Measurements from ENCODE around the gene HS3ST3B1. TPM values are rescaled to one million over a fixed set of nuclear protein-coding genes. Genes with fewer than 3 reads are reported as not detected.

The HS3ST3B1 gene
- total RNA-seq, 1 donor, result 4.6 TPM

DNA sequence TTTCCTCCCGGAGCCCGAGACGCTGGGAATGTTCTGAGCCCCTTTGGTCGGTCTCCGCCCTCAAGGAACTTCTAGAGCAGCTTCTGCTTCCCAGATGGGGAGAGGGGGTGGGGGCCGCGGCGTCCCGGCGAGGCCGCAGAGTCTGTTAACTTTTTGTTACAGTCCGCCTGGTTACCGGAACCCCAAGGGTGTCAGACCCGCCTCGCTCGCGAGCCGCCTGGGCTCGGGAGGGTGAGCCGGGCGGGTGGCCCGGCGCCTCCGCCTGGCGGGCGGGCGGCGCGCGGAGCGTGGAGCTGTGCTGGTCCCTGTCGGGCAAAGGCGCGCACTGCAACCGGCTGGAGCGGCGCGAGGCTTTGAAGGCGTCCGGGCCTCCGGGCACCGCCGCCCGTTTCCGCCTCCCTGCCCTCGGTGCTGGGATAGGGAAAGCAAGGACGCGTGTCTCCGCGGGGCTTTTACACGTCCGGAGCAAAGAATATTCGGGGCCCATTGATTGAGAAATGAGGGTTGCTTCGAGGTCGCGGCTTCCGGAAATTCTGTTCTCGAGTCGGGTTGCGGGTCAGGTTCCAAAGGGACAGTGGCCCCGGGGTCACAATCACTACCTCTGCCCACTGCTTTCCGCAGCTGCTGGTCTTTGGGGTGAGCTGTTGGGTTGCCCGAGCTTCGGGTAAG lies 1.7 kb downstream of the HS3ST3B1 start:
- DNase-seq (ENCODE audit: low read depth in 2 of 3, low spot score in 2 of 3), result peak; percentile 70 to 87 (median 84)

DNA sequence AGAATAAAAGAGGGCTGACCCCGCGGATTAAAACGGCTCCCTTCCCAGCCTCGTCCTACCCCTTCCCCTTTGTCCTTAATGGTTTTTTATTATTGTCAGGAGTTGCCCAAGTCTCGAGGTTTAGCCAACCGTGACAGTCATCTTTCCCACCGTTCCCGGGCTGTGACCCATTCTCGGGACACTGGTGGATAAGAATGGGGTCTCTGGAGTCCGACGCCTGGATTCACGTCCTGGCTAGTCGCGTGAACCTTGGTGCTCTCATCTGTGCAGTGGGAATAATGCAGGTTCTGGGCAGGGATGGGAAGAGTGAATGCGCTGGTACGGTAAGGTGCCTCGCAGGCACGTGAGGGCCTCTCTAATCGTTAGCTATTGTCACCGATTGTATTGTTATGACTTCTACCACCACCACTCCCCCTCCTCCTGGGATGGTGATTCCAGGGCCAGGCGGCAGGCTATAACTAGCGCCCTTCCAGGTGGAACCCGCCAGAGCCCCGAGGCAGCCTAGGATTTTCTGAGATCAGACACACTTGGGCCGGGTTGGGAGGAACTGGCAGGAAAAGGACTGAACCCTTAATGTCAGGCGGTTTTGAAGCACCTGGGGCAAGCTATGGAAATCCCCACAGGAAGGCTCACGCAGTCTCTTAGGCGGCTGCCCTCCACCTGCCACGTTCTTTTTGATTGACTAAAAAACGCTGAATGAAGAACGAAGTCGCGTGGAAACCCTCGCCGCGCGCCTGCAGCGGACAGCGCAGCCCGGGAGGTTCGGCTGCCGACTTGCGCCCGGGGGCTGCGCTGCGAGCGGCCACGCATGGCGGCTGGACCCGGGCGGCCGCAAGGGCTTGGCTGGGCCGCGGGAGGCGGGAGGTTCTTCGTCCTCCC lies 2.7 kb downstream of the HS3ST3B1 start:
- DNase-seq (ENCODE audit: low read depth in 2 of 3, low spot score in 2 of 3), result no peak

DNA sequence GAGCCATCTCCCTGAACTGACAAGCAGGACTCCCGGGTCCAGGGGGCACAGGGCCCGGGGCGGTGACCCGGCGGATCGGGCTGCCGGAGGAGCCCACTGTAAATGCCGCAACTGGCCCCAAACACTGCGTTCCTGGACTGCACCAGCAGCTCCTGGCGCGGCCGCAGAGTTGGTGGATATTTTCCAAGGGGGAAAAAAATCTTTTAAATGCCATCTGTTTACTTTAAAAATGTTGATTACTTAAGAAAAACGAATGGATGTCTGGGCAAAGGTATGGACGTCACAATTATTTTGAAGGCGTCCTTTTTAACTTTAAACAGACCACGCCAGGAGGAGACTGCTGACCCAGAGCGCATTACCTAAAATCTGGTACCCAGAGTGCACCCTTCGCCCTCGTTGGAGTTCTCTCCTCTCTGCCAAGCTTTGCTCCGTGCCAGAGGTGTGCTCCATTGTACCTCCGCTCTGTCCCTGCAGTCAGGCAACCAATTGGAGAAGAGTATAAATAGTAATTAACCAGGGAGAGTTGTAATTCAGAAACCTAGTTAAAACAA lies 3.4 kb downstream of the HS3ST3B1 start:
- no peak for DNase-seq (ENCODE audit: low read depth in 2 of 3, low spot score in 2 of 3)

DNA sequence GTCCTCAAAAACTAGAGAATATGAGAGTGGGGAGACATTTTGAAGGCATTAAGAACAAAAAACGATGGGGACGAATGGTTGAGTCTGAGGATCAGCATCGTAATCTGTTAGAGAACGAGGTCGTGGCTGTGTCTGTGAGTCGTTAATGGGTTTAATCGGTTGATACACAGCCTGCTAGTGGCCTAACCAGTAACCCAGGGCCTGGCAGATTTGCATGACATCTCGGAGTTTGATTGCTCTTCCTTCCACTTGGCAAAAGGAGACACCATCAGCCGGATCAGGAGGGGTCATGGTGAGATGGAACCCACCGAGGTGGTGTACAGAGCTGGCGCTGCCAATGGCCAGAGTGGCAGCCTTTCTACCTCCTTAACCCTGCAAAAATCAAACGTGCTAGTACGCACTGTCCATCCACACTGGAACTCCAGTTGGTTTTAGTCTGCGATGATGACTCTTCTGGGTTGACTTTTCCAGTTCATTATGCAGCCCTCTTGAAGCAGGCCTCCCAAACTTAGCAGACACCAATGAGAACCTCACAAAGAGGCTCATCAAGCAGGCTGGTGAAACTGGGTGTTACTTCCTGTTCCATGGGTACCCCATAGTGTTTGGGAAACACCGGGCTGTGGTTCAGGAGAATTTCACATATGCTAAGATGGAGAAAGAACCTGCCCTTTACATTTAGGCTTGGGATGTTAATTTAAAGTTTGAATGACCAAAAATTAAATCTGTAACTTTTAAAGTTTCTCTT lies 4.1 kb downstream of the HS3ST3B1 start:
- DNase-seq (ENCODE audit: low read depth in 2 of 3, low spot score in 2 of 3), result no peak

DNA sequence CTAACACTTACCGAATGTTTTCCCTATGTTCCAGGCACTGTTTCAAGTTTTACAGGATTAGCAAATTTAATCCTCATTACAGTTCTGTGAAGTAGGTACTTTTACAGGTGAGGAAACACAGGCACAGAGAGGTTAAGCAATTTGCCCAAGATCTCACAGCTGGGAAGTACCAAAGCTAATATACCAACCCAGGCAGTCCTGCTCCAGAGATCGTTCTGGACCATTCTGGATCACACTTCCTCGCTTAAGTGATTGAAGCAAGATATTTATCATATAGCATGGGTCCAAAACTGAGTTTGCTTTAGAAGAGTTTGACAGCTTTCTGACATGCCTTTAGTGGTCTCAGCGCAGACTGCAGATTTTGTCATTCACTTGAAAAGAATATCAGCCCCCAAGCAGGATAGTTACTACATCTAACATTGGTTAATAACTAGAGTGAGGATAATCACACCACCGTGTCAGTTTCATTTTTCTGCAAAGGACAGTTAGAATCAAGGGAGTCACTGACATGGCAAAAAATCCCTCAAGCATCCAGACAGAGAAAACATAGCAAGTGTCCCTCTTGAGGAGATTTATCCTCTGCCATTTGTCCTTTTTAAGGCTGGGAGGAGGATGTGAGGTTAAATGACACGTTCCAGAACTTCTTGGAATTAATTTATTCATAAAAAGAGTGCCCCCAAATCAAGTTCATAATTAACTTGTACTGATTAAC lies 5.1 kb downstream of the HS3ST3B1 start:
- no peak for DNase-seq (ENCODE audit: low read depth in 2 of 3, low spot score in 2 of 3)

DNA sequence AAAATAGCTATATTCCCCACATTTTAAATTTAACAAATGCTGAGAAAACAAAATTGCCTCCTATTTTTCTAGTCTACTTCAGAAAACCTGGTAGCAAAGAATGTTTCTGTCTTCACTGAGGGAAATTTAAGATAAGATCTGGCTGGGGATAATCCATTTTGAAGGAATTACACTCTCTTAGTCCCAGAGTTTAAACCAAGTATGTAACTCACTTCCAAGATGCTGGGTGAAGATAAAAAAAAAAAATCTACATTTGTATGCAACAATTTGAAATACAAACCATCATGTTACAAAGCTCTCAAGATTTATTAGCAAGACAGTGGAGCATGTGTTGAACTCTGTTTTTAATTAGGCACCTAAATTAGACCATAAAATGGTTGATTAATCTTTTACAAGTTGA lies 5.7 kb downstream of the HS3ST3B1 start:
- no peak for DNase-seq (ENCODE audit: low read depth in 2 of 3, low spot score in 2 of 3)

DNA sequence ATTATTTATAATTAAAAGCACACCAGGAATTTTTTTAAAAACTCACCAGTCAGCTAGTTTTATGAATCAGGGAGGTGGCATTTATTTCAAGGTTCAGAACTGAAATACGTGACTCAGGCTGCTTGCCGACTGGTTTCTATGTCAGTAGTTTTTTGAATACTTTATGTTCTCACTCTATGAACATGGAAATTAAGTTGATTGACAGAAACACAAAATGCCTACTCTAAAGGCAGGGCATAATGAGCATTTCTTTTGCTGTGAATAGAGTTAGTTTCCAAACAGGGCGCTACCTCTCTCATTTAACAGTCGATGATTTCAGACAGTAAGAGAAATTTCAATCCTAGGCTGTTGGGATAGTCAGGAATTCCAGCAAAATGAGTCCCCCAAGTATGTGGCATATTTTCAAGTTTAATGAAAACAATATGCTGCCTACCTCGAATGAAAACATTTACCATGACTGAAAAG lies 6.7 kb downstream of the HS3ST3B1 start:
- DNase-seq (ENCODE audit: low read depth in 2 of 3, low spot score in 2 of 3), result no peak

DNA sequence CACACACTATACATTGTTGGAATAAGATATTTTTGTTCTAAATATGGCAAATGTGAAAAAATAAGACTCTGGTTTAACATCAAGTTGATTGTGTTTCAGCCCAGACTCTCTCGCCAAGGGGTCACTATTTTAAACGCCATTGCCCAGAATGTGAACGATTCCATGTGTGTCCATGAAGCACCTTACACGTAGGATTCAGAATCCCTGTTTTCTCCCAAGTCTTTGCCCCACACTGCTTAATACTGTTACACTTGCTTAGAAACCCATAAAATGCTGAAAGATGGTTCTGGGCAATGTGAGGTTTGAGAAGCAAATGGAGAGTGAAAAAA lies 7.7 kb downstream of the HS3ST3B1 start:
- no peak for DNase-seq (ENCODE audit: low read depth in 2 of 3, low spot score in 2 of 3)

DNA sequence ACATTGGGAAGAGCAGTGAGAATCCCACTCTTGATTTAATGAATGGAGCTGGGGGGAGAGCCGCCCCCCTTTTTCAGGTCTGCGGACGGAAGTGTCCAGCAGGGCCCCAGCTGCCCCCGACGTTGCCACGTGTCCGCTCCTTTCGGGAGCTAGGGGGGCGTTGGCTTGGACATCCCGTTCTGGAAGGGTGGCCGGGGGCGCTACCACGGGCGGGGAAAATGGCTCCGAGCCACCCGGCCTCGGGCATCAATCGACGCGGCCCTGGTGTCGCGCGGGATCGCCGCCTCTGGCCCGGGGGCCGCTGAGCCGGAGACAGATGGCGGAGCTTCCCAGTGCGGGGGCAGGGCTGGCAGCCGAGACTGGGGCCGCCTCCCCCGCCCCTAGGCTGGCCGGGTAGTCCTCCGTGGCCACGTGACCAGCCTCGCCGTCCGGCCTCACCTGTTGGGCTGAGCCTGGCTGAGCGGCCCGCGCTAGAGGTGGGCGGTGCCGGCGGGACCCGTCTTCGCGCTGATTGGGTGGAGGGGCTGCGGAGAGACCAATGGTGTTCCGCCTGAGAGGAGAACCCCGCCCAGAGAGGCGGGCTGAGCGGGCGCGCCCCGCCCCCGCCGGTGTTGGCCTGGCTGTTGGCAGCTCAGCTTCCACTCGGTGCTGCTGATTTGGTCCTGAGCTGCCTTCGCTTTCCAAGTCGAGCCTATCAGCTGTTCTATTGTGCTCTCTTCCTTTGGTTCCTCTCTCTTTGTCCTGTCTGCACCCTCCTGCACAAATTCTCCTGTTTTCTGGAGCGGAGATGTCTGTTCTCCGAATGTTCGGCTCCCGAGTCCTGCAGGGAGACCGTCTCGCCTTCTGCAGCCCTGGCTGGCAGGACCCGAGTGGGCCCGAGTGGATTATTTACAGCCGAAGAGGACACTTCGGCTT lies 8.3 kb downstream of the HS3ST3B1 start:
- peak; percentile 78 to 91 (median 87) for DNase-seq (ENCODE audit: low read depth in 2 of 3, low spot score in 2 of 3)

DNA sequence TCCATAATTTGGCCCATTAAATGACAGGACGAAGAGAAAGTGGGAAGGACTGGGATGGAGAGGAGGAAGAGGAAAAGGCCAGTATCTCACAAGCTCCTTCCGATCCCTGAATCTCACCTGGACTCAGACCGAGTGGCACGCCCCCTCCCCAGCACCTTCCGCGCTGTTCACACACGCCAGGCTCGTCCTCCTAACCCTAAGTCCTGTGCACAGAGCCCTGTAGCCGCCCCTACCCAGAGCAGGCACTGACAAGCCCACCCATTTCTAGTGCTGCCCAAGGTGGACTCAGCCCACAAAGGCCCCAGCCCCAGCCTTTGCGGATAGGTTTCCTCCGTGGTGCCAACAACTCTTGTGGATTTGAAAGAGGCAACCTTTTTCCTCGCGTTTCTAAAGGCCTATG lies 9.2 kb downstream of the HS3ST3B1 start:
- no peak for DNase-seq (ENCODE audit: low read depth in 2 of 3, low spot score in 2 of 3)

DNA sequence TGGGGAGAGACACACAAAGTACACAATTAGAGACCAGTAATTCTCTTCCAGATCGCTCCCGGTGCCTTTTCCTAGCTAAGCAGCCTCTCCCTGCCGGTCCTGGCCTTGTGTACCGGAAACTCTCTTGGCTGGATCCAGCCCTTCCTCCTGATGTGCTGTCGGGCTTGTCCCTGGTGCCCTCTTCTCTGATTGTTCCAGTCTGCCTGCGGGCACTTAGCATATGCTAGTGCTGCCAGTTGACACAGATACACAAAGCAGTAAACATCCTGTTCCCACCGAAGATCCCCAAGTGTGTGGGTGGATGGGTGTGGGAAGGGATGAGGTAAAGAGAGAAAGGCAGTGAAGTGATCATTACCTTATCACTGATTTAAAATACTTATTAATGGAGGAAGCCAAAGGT lies 9.7 kb downstream of the HS3ST3B1 start:
- no peak for DNase-seq (ENCODE audit: low read depth in 2 of 3, low spot score in 2 of 3)

DNA sequence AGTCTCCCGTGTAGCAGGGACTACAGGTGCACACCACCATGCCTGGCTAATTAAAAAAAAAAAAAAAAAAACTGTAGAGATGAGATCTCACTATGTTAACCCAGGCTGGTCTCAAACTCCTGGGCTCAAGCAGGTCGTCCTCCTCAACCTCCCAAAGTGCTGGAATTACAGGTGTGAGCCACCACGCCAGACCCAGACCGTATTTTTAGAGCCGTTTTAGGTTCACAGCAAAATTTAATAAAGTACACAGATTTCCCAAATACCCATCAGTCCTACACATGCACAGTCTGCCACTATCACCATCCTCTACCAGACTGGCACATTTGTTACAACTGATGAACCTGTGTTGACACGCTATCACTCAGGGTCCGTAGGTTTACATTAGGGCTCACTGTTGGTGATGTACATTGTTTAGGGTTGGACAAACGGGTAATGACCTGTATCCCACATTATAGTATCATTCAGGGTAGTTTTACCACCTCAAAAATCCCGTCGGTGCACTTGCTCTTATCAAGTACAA lies 10.4 kb downstream of the HS3ST3B1 start:
- DNase-seq (ENCODE audit: low read depth in 2 of 3, low spot score in 2 of 3), result no peak

DNA sequence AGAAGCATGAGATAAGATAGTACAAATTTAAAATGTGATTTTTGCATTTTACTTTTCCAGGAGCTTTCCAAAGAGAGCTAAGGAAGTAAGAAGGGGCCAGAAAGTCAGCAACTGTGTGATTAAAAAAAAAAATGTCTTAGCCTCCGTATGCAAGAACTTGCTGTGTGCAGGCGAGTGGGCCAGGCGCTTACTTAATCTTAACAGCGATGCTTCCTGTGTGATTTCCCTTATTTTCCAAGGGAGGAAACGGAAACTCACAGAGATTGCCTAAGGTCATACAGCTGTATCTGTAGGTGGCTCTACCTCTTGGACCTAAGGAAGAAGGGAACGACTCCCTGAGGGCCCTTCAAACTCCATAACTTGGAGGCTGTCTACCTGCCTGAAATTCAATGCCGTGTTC lies 11.1 kb downstream of the HS3ST3B1 start:
- DNase-seq (ENCODE audit: low read depth in 2 of 3, low spot score in 2 of 3), result no peak

DNA sequence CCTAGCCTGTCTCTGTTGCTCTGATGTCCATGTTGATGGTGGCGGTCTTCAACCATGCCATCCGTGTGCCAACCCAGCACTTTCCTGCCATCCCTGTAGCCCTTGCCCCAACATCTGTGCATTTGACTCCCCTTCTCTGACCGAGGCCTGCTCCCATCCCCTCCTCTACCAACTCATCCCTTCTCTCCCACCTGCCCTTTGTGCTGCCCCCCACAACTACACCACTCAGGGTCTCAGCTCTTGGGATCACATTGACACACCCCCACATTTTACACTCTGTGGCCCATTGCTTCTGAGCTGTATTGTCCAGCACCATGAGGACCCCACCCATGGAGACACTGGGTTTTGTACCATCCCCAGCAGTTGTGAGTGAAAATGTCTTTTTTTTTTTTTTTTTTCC lies 11.6 kb downstream of the HS3ST3B1 start:
- no peak for DNase-seq (ENCODE audit: low read depth in 2 of 3, low spot score in 2 of 3)

DNA sequence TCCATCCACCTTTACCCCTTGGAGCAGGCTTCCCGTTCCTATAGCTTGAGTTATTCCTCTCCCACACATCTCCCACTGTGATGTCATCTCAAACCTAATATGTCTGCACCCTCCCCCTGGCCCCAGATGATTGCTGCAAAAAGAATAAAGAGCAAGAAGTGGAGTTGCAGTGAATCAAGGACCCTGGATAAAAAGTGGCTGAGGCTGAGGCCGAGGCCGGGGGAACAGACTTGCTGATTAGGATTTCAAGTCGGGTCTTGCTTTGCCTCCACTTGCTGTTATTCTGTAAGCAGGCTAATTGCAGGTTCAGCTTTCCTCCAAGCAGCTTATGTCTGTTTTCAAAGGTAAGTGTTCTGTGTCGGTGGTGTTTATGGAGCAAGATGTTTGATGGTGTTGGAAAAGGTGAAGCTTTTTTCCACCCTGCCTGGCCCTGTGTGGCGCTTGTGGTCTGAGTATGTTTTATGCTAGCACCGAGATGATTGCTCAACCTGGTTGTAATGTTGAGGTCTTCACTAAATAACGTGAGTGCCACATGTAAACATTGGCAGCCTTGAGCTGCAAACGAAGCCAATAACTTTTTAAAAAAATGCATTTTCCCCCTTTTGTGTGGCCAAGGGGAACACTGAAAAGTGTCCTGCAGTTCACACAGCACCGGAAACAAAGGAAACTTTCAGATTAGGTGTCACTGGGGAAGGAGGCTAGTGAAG lies 15.4 kb downstream of the HS3ST3B1 start:
- no peak for DNase-seq (ENCODE audit: low read depth in 2 of 3, low spot score in 2 of 3)

DNA sequence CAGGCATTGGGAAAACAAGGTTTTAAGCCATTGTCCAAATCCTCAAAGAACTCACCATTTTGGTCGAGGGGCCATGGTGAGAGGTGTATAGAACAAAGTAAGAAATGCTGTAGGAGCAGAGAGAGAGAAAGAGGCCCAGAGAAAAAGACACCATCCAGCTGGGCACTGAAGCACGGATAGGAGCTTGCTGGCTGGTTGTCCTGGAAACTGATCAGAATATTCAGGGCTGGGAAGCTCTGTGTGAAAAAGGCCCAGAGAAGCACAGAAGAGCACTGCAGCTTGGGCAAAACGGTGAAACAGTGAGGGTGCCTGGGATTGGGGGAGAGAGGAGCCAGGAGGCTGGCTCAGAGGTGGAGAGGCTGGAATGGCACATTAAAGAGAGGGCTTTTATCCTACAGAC lies 16.5 kb downstream of the HS3ST3B1 start:
- no peak for DNase-seq (ENCODE audit: low read depth in 2 of 3, low spot score in 2 of 3)

DNA sequence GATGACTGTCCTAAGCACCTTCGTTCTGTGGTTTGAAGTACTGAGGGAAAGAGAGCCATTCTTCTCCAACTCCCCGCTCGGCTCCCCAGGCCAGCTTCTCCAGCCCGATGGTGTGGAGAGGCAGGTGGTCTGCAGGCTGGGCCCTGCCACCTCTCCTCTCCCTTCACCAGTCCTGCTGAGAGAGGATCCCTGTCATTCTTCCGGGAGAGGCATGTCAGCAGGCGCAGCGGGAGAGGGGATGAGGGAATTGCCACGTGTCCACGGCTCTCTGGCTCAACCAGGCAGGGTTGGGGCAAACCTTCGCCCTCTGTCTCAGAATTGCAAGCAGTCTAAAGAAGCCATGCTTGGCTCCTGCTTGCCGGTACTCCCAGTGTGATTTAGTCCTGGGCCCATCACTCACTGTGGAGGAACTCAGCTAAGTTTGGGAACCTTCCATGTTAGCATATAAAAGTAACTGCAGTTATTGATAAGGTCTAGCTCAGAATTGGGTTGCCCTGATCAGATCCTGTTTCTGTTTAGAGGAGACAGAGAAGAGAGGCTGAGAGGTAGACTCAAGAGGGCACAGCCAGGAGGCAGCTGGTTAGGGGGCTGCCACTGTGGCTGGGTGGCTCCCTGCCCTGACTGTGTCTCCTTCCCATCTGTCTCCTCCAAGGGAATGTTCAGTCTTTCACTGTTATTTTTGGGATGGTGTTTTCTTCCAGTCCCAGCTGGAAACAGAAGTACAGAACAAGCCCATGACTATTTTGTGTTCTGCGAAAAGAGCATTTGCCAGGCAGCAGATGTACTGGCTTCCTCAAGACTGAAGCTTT lies 17.4 kb downstream of the HS3ST3B1 start:
- no peak for DNase-seq (ENCODE audit: low read depth in 2 of 3, low spot score in 2 of 3)

DNA sequence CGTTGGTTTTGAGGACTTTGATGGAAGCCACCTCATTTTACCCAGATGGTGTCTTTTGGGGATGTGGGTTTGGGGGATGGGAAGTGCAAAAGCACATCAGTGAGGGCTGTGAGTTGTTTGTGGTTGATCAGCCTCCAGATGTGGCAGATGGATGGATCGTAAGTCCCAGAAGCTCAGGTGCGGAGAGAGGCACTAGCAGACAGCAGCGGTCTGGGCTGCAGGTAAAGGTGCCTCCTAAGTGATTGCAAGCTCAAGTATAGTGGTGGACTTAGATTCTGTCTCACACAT lies 18.0 kb downstream of the HS3ST3B1 start:
- peak in 1 of 3 donors; percentile 55 for DNase-seq (ENCODE audit: low read depth in 2 of 3, low spot score in 2 of 3)
